HUES48 (cell line): ENCODE data around the gene CHRM2.

Experiments used
- H3K27ac ChIP-seq: one replicate; pipeline ENCODE4 v1.7.0; 2013; ENCODE audit warnings: low read depth, low read length, inconsistent platforms
- H3K27me3 ChIP-seq: 2 replicates; pipeline ENCODE4 v1.6.1; 2013; ENCODE audit warnings: mild to moderate bottlenecking, low read length; ENCODE audit not compliant: control insufficient read depth, insufficient read depth
- H3K36me3 ChIP-seq: 2 replicates; pipeline ENCODE4 v1.6.1; 2013; ENCODE audit warnings: low read length; ENCODE audit not compliant: control insufficient read depth, insufficient read depth
- H3K4me1 ChIP-seq: 2 replicates; pipeline ENCODE4 v1.6.1; 2013; ENCODE audit warnings: mild to moderate bottlenecking, low read length; ENCODE audit not compliant: control insufficient read depth, insufficient read depth
- H3K4me3 ChIP-seq: 2 replicates; pipeline ENCODE4 v1.5.1; 2013; ENCODE audit warnings: mild to moderate bottlenecking, low read depth, low read length
- H3K9ac ChIP-seq: 2 replicates; pipeline ENCODE4 v1.6.1; 2013; ENCODE audit warnings: mild to moderate bottlenecking, low read depth, low read length, moderate library complexity
- H3K9me3 ChIP-seq: 2 replicates; pipeline ENCODE4 v1.6.1; 2013; ENCODE audit warnings: low read length; ENCODE audit not compliant: control insufficient read depth, insufficient read depth

The CHRM2 gene

DNA sequence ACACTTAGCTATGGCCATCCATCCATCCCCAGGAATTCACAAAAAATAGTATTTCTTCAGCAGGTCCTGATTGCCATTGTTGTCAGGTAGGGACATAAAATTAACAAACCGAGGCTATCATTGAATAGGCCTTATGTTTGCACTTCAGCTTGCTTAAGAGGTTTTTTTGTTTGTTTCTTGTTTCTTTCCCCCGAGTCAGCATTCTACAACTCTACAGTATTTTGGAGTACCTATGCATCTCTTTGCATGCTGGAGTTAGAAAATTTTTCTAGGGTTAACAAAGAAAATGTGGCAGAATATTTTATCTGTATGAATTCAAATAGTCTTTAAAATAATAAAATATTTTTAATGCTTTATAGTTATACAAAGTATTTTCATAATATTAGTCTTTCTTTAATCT, 26.3 kb downstream of the CHRM2 start:
- Histone ChIP-seq H3K27me3 (no peaks in the 10 kb centered on the region), H3K4me3 (no peak overlapping the region), H3K9ac (no peak overlapping the region)

GRCh38 chr7:136897676-136898075, 29.2 kb downstream of the CHRM2 start:
- no peaks in the 10 kb centered on the region for H3K27me3 ChIP-seq
- H3K9me3 ChIP-seq: no peaks in the 10 kb centered on the region
- no peak overlapping the region for H3K27ac ChIP-seq
- H3K4me3 ChIP-seq: no peak overlapping the region
- H3K4me1 ChIP-seq: no peaks in the 10 kb centered on the region
- H3K36me3 ChIP-seq: no peaks in the 10 kb centered on the region
- H3K9ac ChIP-seq: no peak overlapping the region

More for the DNA sequence above, 26.3 kb downstream of the CHRM2 start:
- no peaks in the 10 kb centered on the region for H3K36me3 ChIP-seq
- H3K9me3 ChIP-seq: no peaks in the 10 kb centered on the region
- H3K4me1 ChIP-seq: peaks cover 10% of the 10 kb centered on the region
- no peak overlapping the region for H3K27ac ChIP-seq

DNA sequence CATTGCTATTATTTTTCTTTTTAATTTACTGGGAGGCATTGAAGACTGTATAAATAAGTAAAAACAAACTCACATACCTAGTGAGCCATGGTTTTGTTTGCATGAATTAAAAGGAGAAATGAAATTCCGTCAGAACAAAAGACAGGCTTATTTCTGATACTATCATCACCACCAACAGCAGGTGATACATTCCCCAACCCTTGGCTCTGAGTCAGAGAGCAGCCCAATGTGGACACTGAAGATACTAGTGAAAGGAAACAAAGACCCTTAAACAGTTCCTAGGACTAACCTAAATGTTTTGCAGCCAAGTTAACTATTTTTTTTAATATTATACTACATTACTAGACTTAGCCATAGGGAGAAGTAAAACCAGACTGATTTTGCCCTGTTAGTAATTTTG, 31.6 kb downstream of the CHRM2 start:
- H3K36me3 ChIP-seq: no peaks in the 10 kb centered on the region
- H3K27ac ChIP-seq: no peak overlapping the region
- H3K4me3 ChIP-seq: no peak overlapping the region
- H3K27me3 ChIP-seq: no peaks in the 10 kb centered on the region
- no peak overlapping the region for H3K9ac ChIP-seq
- H3K4me1 ChIP-seq: no peaks in the 10 kb centered on the region
- H3K9me3 ChIP-seq: no peaks in the 10 kb centered on the region

GRCh38 chr7:136910771-136911170, 42.3 kb downstream of the CHRM2 start:
- Histone ChIP-seq H3K4me3 (no peak overlapping the region), H3K36me3 (no peaks in the 10 kb centered on the region), H3K27me3 (no peaks in the 10 kb centered on the region), H3K9ac (no peak overlapping the region), H3K9me3 (no peaks in the 10 kb centered on the region), H3K27ac (no peak overlapping the region), H3K4me1 (no peaks in the 10 kb centered on the region)

DNA sequence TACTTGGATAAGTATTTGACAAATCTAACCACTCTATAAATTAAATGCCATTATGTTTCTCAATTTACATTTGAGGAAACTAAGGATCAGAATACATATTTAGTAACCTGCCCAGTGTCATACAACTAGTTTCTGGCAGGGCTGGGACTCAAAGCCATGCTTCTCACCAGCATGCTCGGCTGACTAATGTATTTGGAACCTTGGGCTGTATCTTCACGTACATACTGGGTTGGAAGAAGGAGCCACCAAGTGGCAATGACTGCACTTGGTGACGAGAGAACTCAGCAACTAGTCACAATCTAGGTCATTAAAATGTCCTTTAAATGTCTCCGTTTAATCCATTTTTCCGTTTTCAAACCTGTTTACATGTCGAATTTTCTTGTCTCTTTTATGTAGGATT, 42.9 kb downstream of the CHRM2 start:
- no peaks in the 10 kb centered on the region for H3K36me3 ChIP-seq
- H3K4me3 ChIP-seq: no peak overlapping the region
- H3K4me1 ChIP-seq: no peaks in the 10 kb centered on the region
- no peak overlapping the region for H3K27ac ChIP-seq
- no peak overlapping the region for H3K9ac ChIP-seq
- H3K9me3 ChIP-seq: no peaks in the 10 kb centered on the region
- H3K27me3 ChIP-seq: no peaks in the 10 kb centered on the region

- Histone ChIP-seq H3K4me3 (no peak overlapping the region), H3K9ac (no peak overlapping the region), H3K27ac (no peak overlapping the region), H3K27me3 (no peaks in the 10 kb centered on the region), H3K9me3 (no peaks in the 10 kb centered on the region), H3K36me3 (no peaks in the 10 kb centered on the region), H3K4me1 (no peaks in the 10 kb centered on the region)
These were observed 43.9 kb downstream of the CHRM2 start for GRCh38 chr7:136912339-136912738.

DNA sequence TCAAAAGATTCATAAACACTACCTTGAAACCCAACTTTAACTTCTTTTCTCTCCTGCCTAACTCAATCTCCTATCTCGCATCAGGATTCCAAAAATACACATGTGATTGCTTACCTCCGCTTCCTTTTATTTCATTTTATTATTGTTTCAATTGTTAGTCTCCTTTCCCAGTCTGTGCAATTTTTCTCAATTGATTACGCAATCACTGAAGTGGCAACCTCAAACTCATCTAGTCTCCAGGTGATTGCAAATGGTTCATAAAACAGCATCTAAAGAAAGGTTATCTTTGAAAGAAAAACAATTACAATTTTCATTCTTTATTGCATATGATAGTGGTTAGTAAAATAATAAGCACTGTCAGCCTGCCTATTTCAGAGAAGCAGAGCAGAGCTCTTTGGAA, 45.6 kb downstream of the CHRM2 start:
- Histone ChIP-seq H3K9ac (no peak overlapping the region), H3K36me3 (no peaks in the 10 kb centered on the region), H3K4me3 (no peak overlapping the region), H3K9me3 (no peaks in the 10 kb centered on the region), H3K27me3 (no peaks in the 10 kb centered on the region), H3K27ac (no peak overlapping the region), H3K4me1 (no peaks in the 10 kb centered on the region)

- Histone ChIP-seq H3K27me3 (no peaks in the 10 kb centered on the region), H3K4me1 (peaks cover 7% of the 10 kb centered on the region; the same call in 1 of the 2 replicates), H3K27ac (no peak overlapping the region), H3K4me3 (no peak overlapping the region), H3K36me3 (no peaks in the 10 kb centered on the region), H3K9me3 (no peaks in the 10 kb centered on the region), H3K9ac (no peak overlapping the region)
These were observed 51.4 kb downstream of the CHRM2 start for GRCh38 chr7:136919820-136920219.

- Histone ChIP-seq H3K4me1 (peaks cover 8% of the 10 kb centered on the region), H3K27me3 (no peaks in the 10 kb centered on the region), H3K9me3 (no peaks in the 10 kb centered on the region), H3K9ac (no peak overlapping the region), H3K4me3 (no peak overlapping the region), H3K27ac (no peak overlapping the region), H3K36me3 (no peaks in the 10 kb centered on the region)
These were observed 54.7 kb downstream of the CHRM2 start for GRCh38 chr7:136923111-136923667.

- no peaks in the 10 kb centered on the region for H3K36me3 ChIP-seq
- H3K4me3 ChIP-seq: no peak overlapping the region
- H3K27ac ChIP-seq: no peak overlapping the region
- H3K9ac ChIP-seq: no peak overlapping the region
- H3K9me3 ChIP-seq: no peaks in the 10 kb centered on the region
- no peaks in the 10 kb centered on the region for H3K27me3 ChIP-seq
- peaks cover 17% of the 10 kb centered on the region for H3K4me1 ChIP-seq
These were observed 56.6 kb downstream of the CHRM2 start for GRCh38 chr7:136925044-136925443.

DNA sequence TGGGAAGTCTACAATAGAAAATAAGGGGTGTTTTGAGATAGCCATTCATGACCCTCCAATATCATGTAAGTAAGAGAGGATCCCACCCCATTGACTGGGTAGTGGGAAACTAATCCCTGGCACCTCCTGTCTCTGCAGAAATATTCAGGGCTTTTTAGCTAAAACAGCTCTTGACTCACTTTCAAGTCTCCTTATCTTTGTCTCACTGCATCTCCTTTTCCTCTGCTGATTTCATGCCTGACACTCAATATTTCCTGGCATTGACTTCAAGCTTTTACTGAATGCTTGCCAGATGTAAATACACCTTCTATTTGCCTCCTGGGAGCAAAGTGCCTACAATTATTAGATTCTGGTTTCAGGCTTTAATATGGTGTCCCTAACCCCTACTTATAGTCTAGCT, 57.1 kb downstream of the CHRM2 start:
- Histone ChIP-seq H3K36me3 (no peaks in the 10 kb centered on the region), H3K27ac (no peak overlapping the region), H3K4me3 (no peak overlapping the region), H3K9me3 (no peaks in the 10 kb centered on the region), H3K4me1 (peaks cover 14% of the 10 kb centered on the region), H3K27me3 (no peaks in the 10 kb centered on the region), H3K9ac (no peak overlapping the region)
